H9 (cell line): ENCODE measurements around the gene EZH2. TPM values are rescaled to one million over a fixed set of nuclear protein-coding genes. Genes with fewer than 3 reads are reported as not detected.

ENCODE experiments used
- DNase-seq: peaks from one replicate; pipeline ENCODE4 v3.0.0-alpha.2; 2017
- H2AFZ ChIP-seq: one replicate; pipeline ENCODE4 v1.6.1; 2013; ENCODE audit warnings: mild to moderate bottlenecking, low read length, control low read depth, moderate library complexity
- H2AK5ac ChIP-seq: 2 replicates; pipeline ENCODE4 v1.6.1; 2013; ENCODE audit warnings: low read length, control low read depth, mixed read lengths; ENCODE audit not compliant: insufficient read length
- H2BK120ac ChIP-seq: one replicate; pipeline ENCODE4 v1.6.1; 2013; ENCODE audit warnings: low read depth, mild to moderate bottlenecking, low read length, control low read depth, inconsistent platforms; ENCODE audit not compliant: poor library complexity, severe bottlenecking
- H2BK12ac ChIP-seq: 2 replicates; pipeline ENCODE4 v1.6.1; 2013; ENCODE audit warnings: low read length, control low read depth, mixed read lengths, low read depth; ENCODE audit not compliant: insufficient read length
- H2BK15ac ChIP-seq: 2 replicates; pipeline ENCODE4 v1.6.1; 2013; ENCODE audit warnings: low read depth, low read length, control low read depth
- H2BK20ac ChIP-seq: one replicate; pipeline ENCODE4 v1.6.1; 2013; ENCODE audit warnings: low read depth, mild to moderate bottlenecking, low read length, control low read depth, inconsistent platforms; ENCODE audit not compliant: poor library complexity, severe bottlenecking
- H2BK5ac ChIP-seq: 2 replicates; pipeline ENCODE4 v1.6.1; 2013; ENCODE audit warnings: low read length, control low read depth, mixed read lengths; ENCODE audit not compliant: insufficient read length
- H3K14ac ChIP-seq: 2 replicates; pipeline ENCODE4 v1.6.1; 2013; ENCODE audit warnings: low read length, control low read depth; ENCODE audit not compliant: insufficient read depth
- H3K18ac ChIP-seq: 2 replicates; pipeline ENCODE4 v1.6.1; 2013; ENCODE audit warnings: low read depth, mild to moderate bottlenecking, mixed read lengths, low read length, control low read depth; ENCODE audit not compliant: insufficient read length
- H3K23ac ChIP-seq: 2 replicates; pipeline ENCODE4 v1.6.1; 2013; ENCODE audit warnings: low read length, control low read depth, mixed read lengths, low read depth; ENCODE audit not compliant: insufficient read length
- H3K23me2 ChIP-seq: 2 replicates; pipeline ENCODE4 v1.6.1; 2013; ENCODE audit warnings: low read depth, mild to moderate bottlenecking, mixed read lengths, low read length, control low read depth; ENCODE audit not compliant: insufficient read length, poor library complexity, severe bottlenecking
- H3K27ac ChIP-seq: 2 replicates; pipeline ENCODE4 v1.5.1; 2013; ENCODE audit warnings: low read length, control low read depth, mixed read lengths, low read depth; ENCODE audit not compliant: insufficient read length
- H3K27me3 ChIP-seq: 2 replicates; pipeline ENCODE4 v1.6.1; 2013; ENCODE audit warnings: low read length, control low read depth, inconsistent platforms; ENCODE audit not compliant: insufficient read depth
- H3K4ac ChIP-seq: 2 replicates; pipeline ENCODE4 v1.6.1; 2013; ENCODE audit warnings: low read depth, mild to moderate bottlenecking, control low read depth, inconsistent platforms, low read length, moderate library complexity
- H3K4me1 ChIP-seq: 2 replicates; pipeline ENCODE4 v1.6.1; 2013; ENCODE audit warnings: low read length, control low read depth, inconsistent platforms; ENCODE audit not compliant: insufficient read depth
- H3K4me2 ChIP-seq: 2 replicates; pipeline ENCODE4 v1.6.1; 2013; ENCODE audit warnings: low read length, control low read depth, mixed read lengths; ENCODE audit not compliant: insufficient read length, insufficient read depth
- H3K56ac ChIP-seq: 2 replicates; pipeline ENCODE4 v1.6.1; 2013; ENCODE audit warnings: low read depth, mild to moderate bottlenecking, mixed read lengths, low read length, control low read depth; ENCODE audit not compliant: insufficient read length
- H3K79me1 ChIP-seq: 2 replicates; pipeline ENCODE4 v1.6.1; 2013; ENCODE audit warnings: low read depth, mild to moderate bottlenecking, moderate library complexity, low read length, control low read depth, inconsistent platforms; ENCODE audit not compliant: insufficient read depth, poor library complexity, severe bottlenecking
- H3K79me2 ChIP-seq: 2 replicates; pipeline ENCODE4 v1.6.1; 2013; ENCODE audit warnings: low read length, control low read depth, inconsistent platforms; ENCODE audit not compliant: insufficient read depth
- H3K9ac ChIP-seq: 2 replicates; pipeline ENCODE4 v1.6.1; 2013; ENCODE audit warnings: low read length, control low read depth, mixed read lengths; ENCODE audit not compliant: insufficient read length; ENCODE audit errors: extremely low read depth
- H3K9me3 ChIP-seq: one replicate; pipeline ENCODE4 v1.6.1; 2013; ENCODE audit warnings: low read depth, low read length, inconsistent platforms; ENCODE audit not compliant: control insufficient read depth
- H3T11ph ChIP-seq: one replicate; pipeline ENCODE4 v1.6.1; 2013; ENCODE audit warnings: mild to moderate bottlenecking, low read length, control low read depth, inconsistent platforms
- H4K20me1 ChIP-seq: one replicate; pipeline ENCODE4 v1.6.1; 2013; ENCODE audit not compliant: control insufficient read depth, insufficient read length, insufficient read depth
- H4K5ac ChIP-seq: 2 replicates; pipeline ENCODE4 v1.6.1; 2013; ENCODE audit warnings: low read depth, mild to moderate bottlenecking, mixed read lengths, low read length, control low read depth; ENCODE audit not compliant: insufficient read length
- H4K8ac ChIP-seq: replicated peaks from 2 replicates; pipeline ENCODE4 v1.6.1; 2013; ENCODE audit warnings: low read length, control low read depth, mixed read lengths, low read depth; ENCODE audit not compliant: insufficient read length
- H4K91ac ChIP-seq: 2 replicates; pipeline ENCODE4 v1.6.1; 2013; ENCODE audit warnings: low read depth, mild to moderate bottlenecking, moderate library complexity, mixed read lengths, low read length, control low read depth; ENCODE audit not compliant: insufficient read length
- H3K27ac Mint-ChIP-seq, 3 experiments: 2 replicates in 2 of 3; 3 replicates in 1 of 3; pipeline ENCODE4 v1.8.0; 2020 to 2021; ENCODE audit warnings: mixed read lengths in 3 of 3, mild to moderate bottlenecking in 1 of 3, moderate library complexity in 1 of 3
- H3K27me3 Mint-ChIP-seq: 2 replicates; pipeline ENCODE4 v1.8.0; 2021; ENCODE audit warnings: low read depth, mild to moderate bottlenecking, moderate library complexity, mixed read lengths
- H3K36me3 Mint-ChIP-seq, 3 experiments: 2 replicates in 2 of 3; 3 replicates in 1 of 3; pipeline ENCODE4 v1.8.0; 2020 to 2021; ENCODE audit warnings: low read depth in 3 of 3, mixed read lengths in 3 of 3; ENCODE audit not compliant: insufficient read depth in 1 of 3
- H3K4me1 Mint-ChIP-seq, 2 experiments: 2 replicates each; pipeline ENCODE4 v1.8.0; 2020; ENCODE audit warnings: mixed read lengths in 2 of 2
- H3K4me3 Mint-ChIP-seq, 2 experiments: 2 replicates in 1 of 2; 3 replicates in 1 of 2; pipeline ENCODE4 v1.8.0; 2020 to 2021; ENCODE audit warnings: mild to moderate bottlenecking in 2 of 2, mixed read lengths in 2 of 2, moderate library complexity in 1 of 2
- H3K9me3 Mint-ChIP-seq, 2 experiments: 2 replicates in 1 of 2; 3 replicates in 1 of 2; pipeline ENCODE4 v1.8.0; 2020; ENCODE audit warnings: mild to moderate bottlenecking in 2 of 2, mixed read lengths in 2 of 2, moderate library complexity in 1 of 2
- CTCF ChIP-seq: fragments of 200-600 bp; sonication (generic); conservative IDR thresholded peaks from 3 replicates; pipeline ENCODE4 v1.8.0; 2021; ENCODE audit warnings: antibody characterized with exemption, mild to moderate bottlenecking
- WGBS: extraction: QIAGEN DNeasy Blood & Tissue Kit; methylation state at CpG from one replicate; pipeline ENCODE4 v1.1.7; 2013; ENCODE audit warnings: missing lambda C conversion rate, low lambda C conversion rate, mixed read lengths; ENCODE audit not compliant: insufficient read length; ENCODE audit errors: extremely low coverage; 5-methylcytosine and 5-hydroxymethylcytosine counted together
- total RNA-seq: library from RNA; stranded (reverse); gene quantifications from 2 replicates; pipeline ENCODE4 v1.2.1, GENCODE V29; 2021

Gene EZH2
- total RNA-seq, 1 experiment from 2014 or later, result 41.3 TPM

- no peak overlapping the region for H2BK5ac ChIP-seq
- no peaks in the 10 kb centered on the region for H3K9me3 ChIP-seq
- H3K4ac ChIP-seq, result no peak overlapping the region
- peaks cover 11 to 23% of the 10 kb centered on the region in 2 experiments for H3K4me1 Mint-ChIP-seq
- H3T11ph ChIP-seq, result no peak overlapping the region
- no peak overlapping the region for H4K8ac ChIP-seq
- no peak overlapping the region for H3K18ac ChIP-seq
- H3K27me3 ChIP-seq, result no peaks in the 10 kb centered on the region
- H3K4me3 Mint-ChIP-seq, result no peak overlapping the region
- H3K9ac ChIP-seq, result no peak overlapping the region
- no peak for TF ChIP-seq CTCF
- no peak overlapping the region for H4K5ac ChIP-seq
- no peaks in the 10 kb centered on the region for H3K27me3 Mint-ChIP-seq
- H3K27ac Mint-ChIP-seq, result no peak overlapping the region
- no peak overlapping the region for H3K23ac ChIP-seq
- H2AFZ ChIP-seq, result no peak overlapping the region
- DNase-seq, result no peak
- no peaks in the 10 kb centered on the region for H3K36me3 Mint-ChIP-seq
- no peak overlapping the region for H2AK5ac ChIP-seq
- no peaks in the 10 kb centered on the region for H3K23me2 ChIP-seq
- no peak overlapping the region for H3K27ac ChIP-seq
- H4K91ac ChIP-seq, result no peak overlapping the region
- no peaks in the 10 kb centered on the region for H3K79me1 ChIP-seq
- no peak overlapping the region for H2BK15ac ChIP-seq
- no peak overlapping the region; the same call in 1 of the 2 replicates for H3K14ac ChIP-seq
- no peak overlapping the region for H3K4me2 ChIP-seq
- H2BK120ac ChIP-seq, result no peak overlapping the region
- H3K56ac ChIP-seq, result no peak overlapping the region
- no peaks in the 10 kb centered on the region for H4K20me1 ChIP-seq
- H2BK12ac ChIP-seq, result no peak overlapping the region
- no peak overlapping the region for H2BK20ac ChIP-seq
- WGBS, result no CpG with 5 or more reads among the region's 10 CpGs
- no peaks in the 10 kb centered on the region for H3K9me3 Mint-ChIP-seq
- H3K79me2 ChIP-seq, result no peaks in the 10 kb centered on the region; the same call in 1 of the 2 replicates
- no peaks in the 10 kb centered on the region; the same call in 1 of the 2 replicates for H3K4me1 ChIP-seq
These were observed 30.2 kb upstream of the EZH2 start for GRCh38 chr7:148914208-148914777.
